Activated CD4-positive, alpha-beta T cell treated with anti-CD3 and anti-CD28 coated beads for 48 hours (primary cell): ENCODE results near the gene PRDX5.
A peak's percentile ranks its signal among the peaks of the same experiment; 100 is the strongest.

Experiments
- DNase-seq: peaks from one replicate; pipeline ENCODE4 v3.0.0-alpha.2; 2020

The PRDX5 gene

GRCh38 chr11:64290352-64291261 is 27.3 kb upstream of the PRDX5 start:
- DNase-seq = no peak

GRCh38 chr11:64291262-64291751 is 26.6 kb upstream of the PRDX5 start, which contains the start of gene KCNK4:
TSS of gene KCNK4 (plus strand) at chr11:64291302. CDS start at chr11:64293019, 1,717 bp downstream.
- no peak for DNase-seq

GRCh38 chr11:64291752-64292459 is 26.0 kb upstream of the PRDX5 start:
- no peak for DNase-seq

GRCh38 chr11:64292460-64293254 is 25.3 kb upstream of the PRDX5 start:
- DNase-seq = no peak

- no peak for DNase-seq
These were observed 23.1 kb upstream of the PRDX5 start for GRCh38 chr11:64294774-64295173.

GRCh38 chr11:64295760-64296159 is 22.2 kb upstream of the PRDX5 start:
- DNase-seq = no peak

GRCh38 chr11:64296236-64296635 is 21.7 kb upstream of the PRDX5 start:
- DNase-seq = no peak

GRCh38 chr11:64296830-64297698 is 20.9 kb upstream of the PRDX5 start:
- DNase-seq = no peak

GRCh38 chr11:64297699-64298358 is 20.1 kb upstream of the PRDX5 start:
- no peak for DNase-seq

- no peak for DNase-seq
These were observed 18.7 kb upstream of the PRDX5 start for GRCh38 chr11:64298966-64299846.

GRCh38 chr11:64299847-64300648 is 17.9 kb upstream of the PRDX5 start, which contains the start of gene CATSPERZ:
TSS of gene CATSPERZ (plus strand) at chr11:64300358. CDS start at chr11:64300411, 53 bp downstream.
- no peak for DNase-seq

- DNase-seq = no peak
These were observed 14.6 kb upstream of the PRDX5 start for GRCh38 chr11:64303109-64304031.

GRCh38 chr11:64304032-64304315 is 13.9 kb upstream of the PRDX5 start:
- DNase-seq = no peak

GRCh38 chr11:64304316-64305072 is 13.4 kb upstream of the PRDX5 start:
- peak; percentile 99 for DNase-seq

- peak; percentile 100 for DNase-seq
These were observed 12.7 kb upstream of the PRDX5 start, which contains the start of gene ESRRA for GRCh38 chr11:64305075-64305690. TSS of gene ESRRA (plus strand) at chr11:64305524. CDS start at chr11:64307180, 1,656 bp downstream.

GRCh38 chr11:64305691-64306562 is 12.0 kb upstream of the PRDX5 start:
- peak; percentile 79 for DNase-seq
